ENCODE results near the gene LAMA4.
"Not testable (repeated sequence)": the region's sequence is repeated elsewhere in the genome, so short reads cannot be mapped to it uniquely, and the experiment has no call there.

LAMA4 gene

GRCh38 chr6:112209131-112209530, 45.2 kb downstream of the LAMA4 start:
- DNase-seq, result no peak

GRCh38 chr6:112207776-112208175, 46.6 kb downstream of the LAMA4 start:
- DNase-seq, result no peak

DNA sequence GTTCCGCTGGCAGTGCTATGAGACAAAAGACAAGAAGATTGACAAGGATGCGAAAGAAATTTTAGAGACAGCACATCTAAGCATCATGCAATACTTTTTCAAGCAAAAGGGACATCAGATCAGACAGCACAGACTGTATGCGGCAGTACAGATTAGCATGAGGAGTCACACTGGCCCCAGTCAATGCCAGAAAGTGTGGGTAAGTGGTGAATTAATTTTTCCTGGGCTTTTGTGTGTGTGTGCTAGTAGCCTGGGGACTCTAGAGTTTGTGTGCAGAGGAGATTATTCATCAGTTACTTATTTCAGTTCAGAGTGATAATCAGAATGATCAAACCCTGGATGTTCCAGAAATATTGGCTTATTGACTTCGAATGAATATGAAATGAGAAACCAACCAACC, 47.2 kb downstream of the LAMA4 start:
- DNase-seq, result no peak

- DNase-seq, result no peak
Measured at GRCh38 chr6:112206110-112206458, 48.3 kb downstream of the LAMA4 start.

DNA sequence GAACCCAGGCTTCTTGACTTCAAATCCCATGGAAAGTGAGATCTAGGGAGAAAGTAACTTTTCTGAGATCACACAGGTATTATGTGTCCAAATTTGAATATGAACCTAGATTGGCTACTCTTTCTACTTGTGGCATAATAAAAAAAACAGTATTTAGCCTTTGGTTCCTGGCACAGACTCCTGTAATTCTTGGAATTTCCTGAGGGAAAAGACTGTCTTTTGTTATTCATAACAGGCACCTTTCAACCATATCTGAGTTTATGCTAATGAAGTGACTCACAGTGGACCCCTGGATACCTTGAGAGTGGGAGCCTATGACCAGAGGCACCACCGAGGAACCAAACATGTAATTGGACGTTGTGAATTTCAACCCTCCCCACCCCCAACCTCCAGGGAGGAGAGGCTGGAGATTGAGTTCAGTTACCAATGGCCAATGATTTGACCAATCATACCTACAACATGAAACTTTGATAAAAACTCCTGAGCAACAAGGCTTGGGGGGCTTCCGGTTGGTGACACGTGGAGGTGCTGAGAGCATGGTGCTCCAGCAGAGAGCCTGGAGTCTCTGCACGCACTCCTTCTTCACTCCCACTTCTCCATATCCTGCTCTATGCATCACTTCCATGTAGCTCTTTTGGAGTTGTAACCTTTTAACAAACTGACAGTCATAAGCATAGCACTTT, 48.8 kb downstream of the LAMA4 start:
- DNase-seq, result no peak

DNA sequence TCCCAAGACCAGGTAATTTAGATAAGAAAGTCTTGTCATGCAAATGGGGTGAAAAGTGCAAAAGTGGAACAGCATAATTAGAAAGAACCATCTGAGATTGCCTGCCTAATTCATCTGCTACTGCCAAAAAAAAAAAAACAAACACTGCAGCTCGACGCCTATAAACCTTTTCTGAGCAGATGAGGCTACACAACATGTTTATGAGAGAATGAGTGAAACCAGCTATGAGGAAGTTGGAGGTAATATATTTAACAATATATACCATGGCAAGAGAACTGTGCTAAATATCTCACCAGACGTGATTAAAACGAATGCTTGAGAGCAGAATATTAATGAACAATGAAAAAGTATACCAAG, 50.0 kb downstream of the LAMA4 start:
- no peak for DNase-seq

DNA sequence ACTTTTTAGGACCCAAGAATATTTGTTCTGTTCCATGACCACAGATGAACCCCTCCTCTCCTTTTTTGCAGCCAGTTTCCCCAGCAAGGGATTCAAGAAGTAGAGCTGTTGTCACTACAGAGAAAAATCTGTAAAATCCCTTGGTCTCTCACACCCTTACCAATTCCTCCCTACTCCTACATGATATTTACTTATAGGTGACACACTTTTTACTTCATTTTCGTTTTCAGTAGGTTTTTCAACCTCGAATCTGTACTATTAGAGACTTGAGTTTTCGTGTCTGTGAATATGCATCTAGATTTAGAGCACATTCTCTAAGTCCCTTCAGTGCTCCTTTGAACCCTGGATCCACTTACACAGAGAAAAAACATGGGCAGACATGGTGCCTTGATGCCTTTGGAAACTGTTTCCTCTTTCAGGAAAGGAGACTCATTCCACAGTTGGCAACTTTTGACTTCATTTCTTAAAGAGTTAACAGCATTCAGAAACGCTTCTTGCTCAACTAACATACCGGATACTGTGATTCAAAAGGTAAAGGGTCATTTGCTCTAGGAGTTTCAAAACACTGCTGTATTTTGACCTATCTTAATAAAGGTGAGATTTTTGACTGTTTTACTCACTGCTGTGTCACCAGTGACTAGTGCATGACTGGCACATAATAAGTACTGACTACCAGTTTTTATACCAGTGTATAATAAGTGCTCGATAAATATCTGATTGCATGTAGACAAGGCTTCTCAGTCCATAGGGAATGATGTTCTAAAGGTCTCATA, 50.6 kb downstream of the LAMA4 start:
- DNase-seq, result no peak

- DNase-seq, result no peak
Measured at GRCh38 chr6:112202639-112203341, 51.6 kb downstream of the LAMA4 start.

GRCh38 chr6:112200185-112200914, 54.0 kb downstream of the LAMA4 start:
- DNase-seq, result not testable (repeated sequence)

- no peak for DNase-seq
Measured at GRCh38 chr6:112199001-112199403, 55.4 kb downstream of the LAMA4 start.

- DNase-seq, result no peak
Measured at GRCh38 chr6:112198582-112198981, 55.8 kb downstream of the LAMA4 start.

DNA sequence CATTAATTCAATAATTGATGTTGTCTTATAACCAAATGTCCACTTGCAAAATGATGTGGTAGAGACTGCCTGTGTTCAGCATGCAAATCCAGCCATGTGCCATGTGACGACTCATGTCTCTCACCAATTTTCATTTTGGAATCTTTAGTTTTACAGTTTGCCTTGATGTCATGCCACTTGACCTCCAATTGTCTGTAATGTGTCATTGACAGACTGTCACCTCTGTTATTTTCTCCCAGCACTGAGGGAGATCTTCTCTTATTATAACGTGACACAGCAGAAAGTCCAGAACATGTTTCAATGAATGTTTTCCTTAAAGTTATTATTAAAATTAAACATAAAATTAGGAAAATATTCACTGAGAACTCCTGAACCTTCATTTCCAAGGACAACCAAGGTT, 56.7 kb downstream of the LAMA4 start:
- no peak for DNase-seq

DNA sequence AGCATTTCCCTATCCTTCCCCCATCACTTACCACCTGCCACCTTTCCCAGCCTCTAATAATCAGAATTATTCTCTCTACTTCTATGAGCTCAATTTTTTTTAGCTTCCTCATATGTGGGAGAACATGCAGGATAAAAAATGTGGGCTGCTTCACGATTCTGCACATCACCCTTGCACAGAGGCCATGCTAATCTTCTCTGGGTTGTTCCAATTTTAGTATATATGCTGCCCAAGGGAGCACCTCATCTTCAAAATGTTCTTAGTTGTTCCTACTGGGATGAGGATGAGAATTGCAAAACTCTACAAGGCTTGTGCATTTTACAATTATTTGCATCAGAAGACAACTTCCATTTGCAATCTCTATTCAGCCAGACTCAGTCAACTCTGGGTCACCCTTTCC, 58.1 kb downstream of the LAMA4 start:
- DNase-seq, result no peak

GRCh38 chr6:112195166-112195565, 59.2 kb downstream of the LAMA4 start:
- no peak for DNase-seq

DNA sequence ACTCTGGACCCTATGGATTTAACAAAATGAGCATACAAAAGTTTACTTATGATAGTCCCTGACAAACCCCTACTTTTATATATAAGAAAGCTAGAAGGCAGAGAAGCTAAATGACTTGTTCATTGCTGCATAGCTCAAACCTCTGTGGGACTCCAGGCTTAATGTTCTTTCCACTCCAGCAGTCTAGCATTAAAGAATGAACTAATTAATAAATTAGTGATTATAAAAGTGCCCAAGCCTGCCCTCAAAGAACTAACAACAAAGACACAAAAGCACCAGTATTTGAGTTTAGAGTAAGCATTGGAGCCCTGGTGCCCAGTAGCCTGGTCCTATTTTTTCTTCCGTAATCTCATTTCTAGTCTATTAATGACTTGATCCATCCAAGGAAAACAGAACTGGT, 59.9 kb downstream of the LAMA4 start:
- DNase-seq, result no peak

DNA sequence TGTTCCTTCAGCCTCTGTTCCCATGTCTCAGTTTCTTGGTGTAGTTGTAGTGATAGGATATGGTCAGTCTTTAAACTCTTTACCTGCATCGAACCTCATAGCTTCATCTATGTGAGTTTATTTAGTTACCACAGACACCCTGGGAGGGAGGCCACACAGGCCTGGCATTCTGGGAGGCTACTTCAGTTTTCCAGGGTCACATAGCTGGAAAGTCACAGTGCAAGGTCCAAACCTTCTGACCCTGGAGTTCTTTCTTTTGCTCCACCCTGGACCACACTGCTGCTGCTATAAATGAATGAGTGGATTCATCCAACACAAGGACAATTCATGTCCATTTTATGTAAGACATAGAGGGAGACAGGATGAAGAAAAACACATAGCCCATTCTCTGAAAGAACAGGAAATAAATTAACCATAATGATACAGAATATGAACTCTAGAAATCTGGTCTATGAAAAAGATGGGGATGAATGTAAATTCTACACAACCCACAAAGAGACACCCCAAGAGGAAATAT, 60.8 kb downstream of the LAMA4 start:
- DNase-seq, result no peak

GRCh38 chr6:112193117-112193516, 61.2 kb downstream of the LAMA4 start:
- no peak for DNase-seq

DNA sequence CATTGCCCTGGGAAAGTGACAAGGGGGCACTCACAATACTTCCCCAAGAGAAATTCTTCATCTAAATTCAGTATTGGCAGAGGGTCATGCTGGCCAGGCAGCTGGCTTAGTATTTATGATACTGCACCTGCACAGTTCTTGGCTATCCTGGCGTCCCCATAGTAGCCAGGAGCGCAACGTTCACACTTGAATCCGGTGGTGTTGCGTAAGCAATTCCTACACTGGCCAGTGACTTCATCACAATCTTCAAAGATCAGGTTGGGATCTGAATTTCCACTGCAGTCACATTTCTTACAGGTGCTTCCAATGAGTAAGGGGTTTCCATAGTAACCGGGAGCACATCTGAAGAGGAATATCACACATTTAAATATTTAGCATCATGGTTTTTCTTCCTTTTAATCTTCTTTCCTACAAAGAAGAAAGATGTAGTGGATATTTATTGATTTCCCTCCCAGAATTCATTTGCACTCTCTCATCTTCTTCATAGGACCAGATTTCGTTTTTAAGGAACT, 62.8 kb downstream of the LAMA4 start:
- no peak for DNase-seq

DNA sequence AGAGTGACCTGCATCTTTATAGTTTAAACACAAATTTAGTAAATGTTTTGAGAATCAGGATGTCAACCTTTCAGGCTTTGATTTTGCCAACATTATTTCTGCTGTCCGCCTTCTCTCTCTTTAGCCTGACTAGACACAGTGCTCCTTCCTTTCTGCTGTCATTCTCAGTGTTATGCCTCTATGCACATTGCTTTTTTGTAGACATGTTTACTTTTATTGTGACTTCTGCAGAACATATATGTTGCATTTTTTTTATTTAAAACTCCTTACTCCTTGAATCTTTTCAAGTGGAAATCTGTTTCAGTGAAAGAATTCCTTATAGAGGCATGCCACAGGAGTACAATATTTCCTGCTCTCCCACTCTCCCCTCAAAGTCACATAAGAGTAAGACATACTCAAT, 64.2 kb downstream of the LAMA4 start:
- DNase-seq, result no peak

DNA sequence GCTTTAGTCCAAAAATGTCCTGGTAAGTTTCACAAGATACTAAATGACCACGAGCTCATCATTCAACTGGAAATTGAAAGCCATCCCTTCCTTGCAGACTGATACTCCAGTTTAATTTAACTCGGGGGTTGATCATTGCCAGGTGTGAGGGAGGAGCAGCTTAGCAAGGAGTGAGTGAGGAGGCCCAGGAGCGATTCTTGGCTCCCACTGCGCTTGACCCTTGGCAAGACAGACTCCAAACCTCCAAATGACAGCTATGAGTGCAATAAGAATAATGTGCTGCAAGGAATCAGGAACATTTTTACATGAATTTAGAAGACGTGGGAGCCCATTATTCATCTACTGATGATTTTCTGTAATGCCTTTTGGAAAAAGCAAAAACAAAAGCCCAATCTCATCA, 64.9 kb downstream of the LAMA4 start:
- no peak for DNase-seq

DNA sequence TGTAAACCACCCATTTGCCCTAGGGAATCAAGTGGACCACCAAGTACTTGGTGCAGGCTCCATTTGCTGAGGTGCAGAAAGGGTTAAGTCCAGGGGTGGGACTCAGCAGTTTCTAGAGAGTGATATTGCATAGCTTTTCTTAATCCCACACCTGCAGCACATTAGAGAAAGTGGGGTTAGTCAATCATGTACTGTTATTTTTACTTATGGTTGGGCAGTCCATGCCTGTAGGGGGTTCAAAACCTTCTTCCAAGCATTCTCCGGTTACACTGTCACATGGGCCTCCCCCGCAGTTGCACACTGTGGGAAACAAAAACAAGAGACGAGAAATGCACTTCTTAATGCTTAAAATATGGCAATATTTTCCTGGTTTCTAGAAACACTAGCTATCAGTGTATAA, 65.5 kb downstream of the LAMA4 start:
- no peak for DNase-seq

GRCh38 chr6:112187736-112188135, 66.6 kb downstream of the LAMA4 start:
- DNase-seq, result no peak

DNA sequence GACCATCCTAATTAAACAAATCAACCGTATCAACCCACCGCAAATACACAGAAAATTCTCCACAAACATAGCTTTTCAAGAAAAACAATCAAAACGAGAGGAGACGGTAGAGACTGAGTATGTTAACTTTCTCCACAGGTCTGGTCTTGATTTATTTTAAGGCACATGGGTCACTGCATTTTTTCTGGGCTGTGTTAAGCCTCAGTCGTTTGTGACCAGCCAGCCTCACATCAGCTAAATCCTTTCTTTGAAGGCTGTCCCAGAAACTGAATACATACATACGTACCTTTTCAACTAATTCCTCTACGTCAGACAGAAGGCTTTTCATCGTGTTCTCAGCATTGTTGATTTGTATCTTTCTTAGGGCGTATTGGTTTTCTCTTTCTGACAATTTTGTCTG, 69.4 kb downstream of the LAMA4 start:
- DNase-seq, result no peak
